H4 (cell line): Measurements from ENCODE around the gene ARF3. TPM values are rescaled to one million over a fixed set of nuclear protein-coding genes. Genes with fewer than 3 reads are reported as not detected.

Experiments
- DNase-seq: peaks from one replicate; pipeline ENCODE4 v3.0.0-alpha.2; 2015; ENCODE audit warnings: low spot score
- total RNA-seq: library from RNA; depleted of rRNA; stranded (reverse); fragments of >200 nt; shearing (Covaris generic); gene quantifications from 2 replicates; pipeline ENCODE4 v1.2.3, GENCODE V29; 2014; rRNA removed

ARF3 gene
- total RNA-seq, result 111 and 127 TPM in 2 replicates

DNA sequence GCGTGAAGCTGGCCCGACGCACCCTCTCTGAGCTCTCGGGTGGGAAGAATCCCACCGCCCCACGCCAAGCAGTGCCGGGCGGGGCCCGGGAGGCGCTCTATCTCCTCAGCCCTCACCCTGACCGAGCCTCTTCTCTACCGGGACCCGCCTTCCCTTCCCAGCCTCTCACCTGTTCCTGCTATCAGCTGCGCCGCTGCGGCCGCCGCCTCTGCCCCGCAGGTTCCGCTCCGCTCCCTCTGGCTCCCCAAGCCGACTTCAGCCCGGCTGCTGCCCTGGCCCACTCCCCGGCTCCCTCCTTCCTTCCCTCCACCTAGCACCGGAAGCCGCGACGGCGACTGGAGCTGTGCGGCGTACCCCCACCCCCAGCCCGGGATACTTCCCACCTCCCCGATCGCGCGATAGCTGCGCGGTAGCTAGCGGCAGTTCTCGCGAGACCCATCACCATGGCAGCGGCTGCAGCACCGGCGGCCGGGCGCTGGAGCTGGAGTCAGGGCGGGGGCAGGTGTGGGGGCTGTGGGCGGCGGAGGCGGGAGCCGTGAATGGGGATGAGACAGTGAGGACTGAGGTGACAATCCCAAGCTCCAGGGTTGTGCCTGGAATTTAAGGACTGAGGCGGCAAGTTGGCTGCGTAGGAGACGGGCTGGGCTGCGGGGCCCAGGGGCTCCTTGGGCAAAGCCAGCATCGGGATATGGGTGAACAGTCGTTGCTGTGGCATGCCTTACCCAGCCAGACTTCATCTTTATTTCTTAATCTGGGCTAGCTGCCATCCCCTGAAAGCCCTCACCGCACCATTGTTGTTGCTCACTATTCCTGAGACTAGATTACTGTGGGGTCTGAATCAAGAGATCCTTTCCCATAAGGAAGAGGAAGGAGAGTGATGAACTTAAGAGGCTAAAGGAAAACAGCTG is at the start of gene ARF3:
Gene ARF3, minus strand, starts transcription at position 347 of the 908 bp plus-strand sequence. CDS start 16,392 bp downstream, outside the sequence.
- DNase-seq, result peak; percentile 94

DNA sequence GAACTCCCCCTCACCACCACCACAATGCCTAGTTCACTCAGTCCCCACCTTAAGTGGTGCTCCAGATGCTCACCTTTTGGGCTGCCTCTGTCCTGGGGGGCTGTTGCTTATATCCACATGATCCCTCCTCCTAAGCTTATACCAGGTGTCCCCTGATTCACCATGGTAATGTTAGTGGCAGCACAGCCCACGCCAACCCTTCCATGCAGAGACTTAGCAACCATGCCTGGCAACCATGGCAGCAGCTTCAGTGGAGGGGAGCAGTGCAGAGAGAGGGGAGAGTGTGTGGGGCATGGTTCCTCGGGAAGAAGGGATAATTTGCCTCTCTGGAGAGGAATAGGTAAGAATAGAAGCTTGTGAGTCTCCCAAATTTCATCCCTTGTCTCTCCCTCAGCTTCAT is 43.1 kb upstream of the ARF3 start:
- no peak for DNase-seq

DNA sequence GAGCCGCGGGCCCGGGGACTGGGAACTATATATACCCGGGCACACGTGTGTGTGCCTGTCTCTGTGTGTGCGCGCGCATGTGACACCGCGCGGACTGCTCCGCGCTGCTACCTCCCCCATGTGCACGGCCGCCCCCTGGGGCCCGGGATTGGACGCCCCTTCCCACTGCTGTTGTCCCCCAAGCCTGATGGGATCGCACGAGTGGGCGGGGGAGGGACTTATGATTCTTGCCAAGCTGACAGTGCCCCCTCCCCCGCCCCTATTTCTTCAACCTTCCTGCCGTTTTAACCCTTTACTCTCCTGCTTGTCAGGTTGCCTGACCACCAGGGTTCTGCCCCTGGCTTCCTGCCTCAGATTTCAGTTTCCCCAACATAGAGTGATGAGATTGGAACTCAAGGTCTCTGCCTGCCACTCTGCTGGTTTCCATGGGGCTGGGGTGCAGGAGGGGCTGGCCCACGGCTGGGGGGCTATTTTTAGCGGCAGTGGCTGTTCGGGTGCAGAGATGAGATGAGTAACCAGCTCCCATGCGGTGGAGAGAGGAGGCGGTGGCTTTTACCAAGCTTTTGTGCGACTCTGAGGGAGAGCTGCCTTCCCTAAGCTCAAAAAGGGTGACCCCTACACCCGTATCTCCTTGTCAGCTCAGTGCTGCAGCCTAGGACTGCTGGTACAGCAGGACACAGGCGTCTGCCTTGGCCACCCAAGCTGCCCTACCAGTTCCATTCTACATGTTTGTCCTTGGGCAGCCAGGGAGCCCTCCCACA is 42.3 kb upstream of the ARF3 start, which contains the start of gene DDN:
Gene DDN, minus strand, starts transcription at position 5 of the 761 bp plus-strand sequence. CDS start 88 bp downstream, outside the sequence.
- DNase-seq, result no peak

DNA sequence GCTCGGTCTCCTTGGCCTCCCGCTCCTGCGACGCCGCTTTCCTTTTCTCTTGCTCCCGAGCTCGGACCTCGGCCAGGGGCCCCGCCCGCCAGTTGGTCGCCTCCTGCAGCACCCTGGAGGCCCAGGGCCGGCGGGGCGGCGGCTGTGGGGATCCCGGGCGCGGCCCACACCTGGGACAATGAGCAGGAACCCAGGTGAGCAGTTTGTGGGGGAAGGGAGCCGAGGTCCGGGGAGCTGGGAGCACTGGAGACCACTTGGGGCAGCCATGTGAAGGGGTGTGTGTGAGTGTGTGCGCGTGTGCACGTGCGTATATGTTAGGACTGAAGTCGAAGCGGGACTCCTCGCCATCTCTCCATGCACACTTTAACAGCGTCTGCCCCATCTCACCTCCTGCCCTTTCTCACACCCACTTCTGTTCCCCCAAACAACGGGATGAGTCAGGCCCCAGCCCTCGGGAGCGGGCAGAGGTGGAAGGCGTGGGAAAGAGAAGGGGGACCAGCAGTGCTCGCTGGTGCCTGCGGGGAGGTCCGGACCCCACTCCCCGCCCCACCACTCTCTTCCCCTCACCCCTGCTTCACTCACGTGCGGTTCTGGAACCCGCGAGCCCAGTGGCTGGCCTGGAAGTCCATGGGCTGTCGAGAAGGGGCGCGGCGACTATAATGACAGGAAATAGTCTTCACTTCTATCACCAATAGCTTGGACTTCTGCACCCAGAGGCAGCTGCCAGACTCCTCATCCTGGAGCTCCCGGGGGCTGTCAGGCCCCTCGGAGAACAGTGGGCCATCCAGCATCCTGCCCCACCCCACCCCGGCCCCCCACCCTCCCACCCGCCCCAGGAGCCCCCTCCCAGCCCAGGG is 41.4 kb upstream of the ARF3 start:
- DNase-seq, result no peak

DNA sequence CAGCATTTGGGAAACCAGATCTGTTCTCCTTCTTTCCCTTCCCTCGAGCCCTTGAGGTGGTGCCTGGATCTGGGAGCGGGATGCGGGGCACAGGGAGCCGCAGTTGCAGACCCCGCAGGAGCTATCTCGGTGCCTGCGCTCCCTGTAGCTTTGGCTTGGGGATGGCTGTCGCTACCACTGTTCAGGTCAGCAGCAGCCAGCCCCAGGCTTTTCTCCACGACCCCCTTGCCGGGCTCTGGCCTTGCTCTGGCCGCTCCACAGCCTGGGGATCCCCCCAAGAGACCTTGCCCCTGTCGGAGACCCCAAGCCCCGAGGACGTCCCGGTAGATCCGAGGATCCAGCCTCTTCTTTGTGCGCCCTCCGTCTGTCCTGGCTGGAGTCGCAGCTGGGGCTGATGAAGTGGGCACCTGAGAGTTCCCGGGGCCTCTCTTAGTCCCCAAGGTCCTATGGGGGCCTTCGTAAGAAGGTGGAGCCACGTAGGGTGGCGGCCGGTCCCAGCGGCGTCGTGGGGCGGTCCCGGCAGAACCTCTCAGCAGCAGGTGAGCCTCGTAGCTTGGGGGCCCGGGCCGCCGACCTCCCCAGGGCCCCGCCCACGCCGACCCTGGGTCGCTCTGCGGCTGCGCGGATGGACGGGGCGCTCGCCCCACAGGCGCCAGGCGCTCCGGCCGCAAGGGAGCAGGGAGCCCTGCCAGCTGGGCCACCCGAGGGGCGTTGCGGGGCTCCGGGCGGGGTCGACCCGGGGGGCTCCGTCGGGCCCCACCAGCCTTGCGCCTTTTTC is 40.6 kb upstream of the ARF3 start:
- no peak for DNase-seq

DNA sequence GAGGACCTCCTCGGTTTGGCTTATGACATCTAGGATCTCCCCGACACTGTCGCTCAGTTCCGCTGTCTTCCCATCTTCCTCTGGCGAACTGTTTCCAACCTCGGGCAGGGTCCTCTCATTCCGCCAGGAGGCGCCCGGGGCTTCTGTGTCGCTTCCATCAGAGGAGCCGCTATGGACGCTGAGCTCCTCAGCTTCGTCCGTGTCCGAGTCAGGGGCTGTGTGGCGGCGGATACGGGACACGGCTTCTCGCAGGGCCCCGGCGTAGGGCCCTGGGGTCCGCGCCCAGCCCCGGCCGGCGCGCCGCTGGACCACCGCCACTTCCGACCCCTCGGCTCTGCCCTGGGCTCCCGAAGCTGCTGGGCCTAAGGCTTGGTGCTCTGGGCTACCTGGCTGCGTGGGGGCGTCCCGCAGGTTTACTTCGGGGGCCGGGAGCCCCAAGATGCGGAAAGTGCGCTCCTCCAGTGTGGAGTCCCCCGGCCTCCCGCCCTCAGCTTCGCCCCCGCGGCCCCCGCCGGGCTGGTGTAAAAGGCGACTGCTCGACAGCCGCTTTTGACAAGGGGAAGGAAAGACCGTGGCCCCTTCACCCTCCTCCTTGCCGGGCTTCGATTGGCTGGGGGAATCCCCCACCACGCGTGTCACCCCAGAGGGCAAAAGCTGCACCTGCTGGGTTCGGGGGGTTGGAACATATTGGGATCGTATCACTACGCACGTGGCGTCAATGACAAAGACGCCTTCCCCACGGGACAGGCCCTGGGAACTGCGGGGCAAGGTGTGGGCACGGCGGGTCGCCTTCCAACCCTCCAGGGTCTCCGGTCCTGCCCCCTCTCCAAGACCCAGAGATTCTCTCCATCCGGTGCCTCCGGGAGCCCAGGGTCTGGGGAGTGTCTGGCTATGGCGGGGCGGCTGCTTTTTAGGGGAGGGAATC is 39.8 kb upstream of the ARF3 start:
- no peak for DNase-seq

DNA sequence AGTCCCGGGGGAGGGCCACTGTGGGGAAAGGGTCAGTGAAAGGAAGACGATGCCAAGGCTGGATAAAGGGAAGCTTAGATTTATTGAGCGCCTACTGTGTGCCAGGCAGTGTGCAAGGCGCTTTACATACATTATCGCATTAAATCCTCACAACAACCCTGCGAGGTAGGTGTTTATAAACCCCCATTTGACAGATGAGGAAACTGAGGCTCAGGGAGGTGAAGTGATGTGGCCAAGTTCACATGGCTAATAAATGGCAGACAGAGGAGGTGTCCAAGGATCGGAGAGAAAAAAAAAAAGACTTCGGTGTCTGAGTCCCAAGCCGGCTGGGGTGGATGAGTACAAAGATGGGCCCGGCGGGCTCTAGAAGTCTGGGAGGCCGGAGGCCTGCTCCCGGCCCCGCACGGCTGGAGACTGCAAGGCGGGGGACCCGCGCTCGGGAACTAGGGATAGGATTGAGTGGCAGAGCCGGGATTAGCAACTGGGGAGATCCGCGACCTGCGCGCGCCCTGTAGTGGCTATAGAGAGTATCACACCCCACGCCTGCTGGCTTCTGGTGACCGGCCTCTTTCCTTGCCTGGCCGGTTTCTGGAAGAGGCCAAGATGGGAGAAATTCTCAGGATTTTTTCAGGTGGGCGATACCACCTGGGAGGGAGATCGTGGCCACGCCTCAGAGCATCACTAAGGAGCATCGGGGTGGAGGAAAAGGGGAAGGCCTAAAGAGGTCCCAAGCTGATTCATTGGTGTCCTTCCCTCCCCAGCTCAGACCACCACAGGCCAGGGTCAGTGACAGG is 38.0 kb upstream of the ARF3 start:
- peak; percentile 62 for DNase-seq

DNA sequence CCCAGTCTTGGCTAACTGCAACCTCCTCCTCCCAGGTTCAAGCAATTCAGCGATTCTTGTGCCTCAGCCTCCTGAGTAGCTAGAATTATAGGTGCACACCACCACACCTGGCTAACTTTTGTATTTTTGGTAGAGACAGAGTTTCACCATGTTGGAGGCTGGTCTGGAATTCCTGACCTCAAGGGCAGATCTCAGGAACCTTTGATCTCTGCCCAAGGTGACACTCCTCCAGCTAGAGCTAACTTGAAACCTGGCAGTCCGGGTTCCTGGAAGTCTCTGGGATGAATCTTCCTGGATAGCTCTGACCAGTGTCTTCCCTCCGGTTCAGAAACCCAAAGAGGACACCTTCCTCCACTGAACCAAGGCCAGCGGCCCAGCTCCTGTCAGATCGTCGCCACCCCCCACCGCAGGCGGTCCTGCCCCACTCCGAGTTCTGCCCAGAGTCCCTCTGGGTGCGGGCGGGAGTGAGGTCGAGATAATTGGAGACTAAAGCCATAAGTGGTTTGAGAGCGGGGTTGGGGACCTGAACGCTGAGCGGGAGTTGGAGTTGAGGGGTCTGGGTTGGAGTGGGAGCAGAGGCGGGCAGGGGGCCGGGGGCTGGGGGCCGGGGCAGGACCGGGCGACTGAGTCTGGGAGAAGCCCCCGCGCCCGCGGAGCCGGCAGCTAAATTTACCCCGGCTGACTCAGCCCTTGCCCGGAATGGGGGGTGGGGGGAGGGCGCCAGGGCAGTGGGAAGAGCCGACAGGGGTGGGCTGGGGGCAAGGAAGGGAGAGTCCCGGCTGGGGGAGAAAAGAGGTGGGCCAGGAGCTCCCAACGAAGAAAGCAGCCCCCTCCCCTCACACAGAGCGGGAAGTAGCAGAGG is 37.2 kb upstream of the ARF3 start:
- DNase-seq, result no peak

DNA sequence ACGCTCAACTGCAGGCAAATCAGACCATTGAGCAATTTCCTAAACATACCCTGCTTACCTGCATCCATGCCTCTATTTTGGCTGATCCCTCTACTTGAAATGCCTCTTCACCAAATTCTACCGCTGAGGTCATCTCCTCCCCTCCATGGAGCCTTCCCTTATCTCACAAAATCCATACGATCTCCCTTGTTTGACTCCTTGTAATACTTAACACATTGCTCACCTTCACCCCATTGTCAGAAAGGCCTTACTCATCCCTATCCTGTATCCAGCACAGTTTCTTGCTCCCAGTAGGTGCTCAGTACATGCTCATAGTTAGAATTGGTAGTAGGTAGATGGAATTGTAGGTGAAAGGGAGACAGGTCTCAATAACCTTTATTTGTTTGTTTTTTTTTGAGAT is 36.5 kb upstream of the ARF3 start:
- DNase-seq, result no peak

DNA sequence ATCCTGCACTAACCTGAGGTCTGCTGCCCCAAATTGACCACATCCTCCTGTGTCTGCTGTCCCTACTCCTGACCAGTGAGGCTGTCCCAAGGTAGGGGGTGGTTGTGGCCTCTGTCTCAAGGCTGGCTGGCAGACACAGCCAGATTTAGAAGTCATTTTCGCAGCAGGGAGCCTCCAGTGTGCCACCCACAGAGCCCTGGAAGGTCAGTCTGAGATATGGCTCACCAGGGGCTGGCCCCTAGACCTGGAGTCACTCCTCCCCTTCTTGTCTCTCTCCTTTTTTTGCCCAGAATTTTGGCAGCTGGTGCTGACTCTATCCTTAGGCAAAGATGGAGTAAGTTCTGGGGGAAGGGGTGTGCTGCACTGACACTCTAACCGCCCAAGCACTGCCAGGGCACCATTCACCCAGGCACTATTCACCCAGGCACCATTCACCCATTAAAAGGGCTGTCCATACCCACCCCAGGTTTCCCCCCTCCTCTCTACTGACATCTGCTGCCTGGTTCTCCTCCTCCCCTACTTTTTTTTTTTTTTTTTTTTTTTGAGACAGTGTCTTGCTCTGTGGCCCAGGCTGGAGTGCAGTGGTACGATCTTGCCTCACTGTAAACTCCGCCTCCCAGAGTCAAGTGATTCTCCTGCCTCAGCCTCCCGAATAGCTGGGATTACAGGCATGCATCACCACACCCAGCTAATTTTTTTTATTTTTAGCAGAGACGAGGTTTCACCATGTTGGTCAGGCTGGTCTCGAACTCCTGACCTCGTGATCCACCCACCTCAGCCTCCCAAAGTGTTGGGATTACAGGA is 34.2 kb upstream of the ARF3 start:
- no peak for DNase-seq

DNA sequence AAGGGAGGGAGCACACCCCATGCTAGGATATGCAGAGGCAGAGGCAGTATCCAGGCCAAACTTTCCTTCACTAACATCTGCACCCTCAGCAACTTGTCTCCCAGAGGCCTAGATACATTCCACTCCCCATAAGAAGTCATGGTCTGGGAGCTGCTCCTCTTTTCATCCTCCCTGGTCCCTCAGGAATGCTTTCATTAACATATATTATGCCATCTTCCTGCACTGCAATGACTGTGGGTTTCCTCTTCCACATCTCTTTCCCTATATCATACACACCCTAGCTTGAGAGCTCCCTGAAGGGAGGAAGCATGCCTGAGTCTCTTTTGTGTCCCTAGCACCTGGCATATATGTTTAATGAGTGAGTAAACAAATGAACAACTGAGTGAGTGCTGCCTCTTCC is 33.3 kb upstream of the ARF3 start:
- no peak for DNase-seq

DNA sequence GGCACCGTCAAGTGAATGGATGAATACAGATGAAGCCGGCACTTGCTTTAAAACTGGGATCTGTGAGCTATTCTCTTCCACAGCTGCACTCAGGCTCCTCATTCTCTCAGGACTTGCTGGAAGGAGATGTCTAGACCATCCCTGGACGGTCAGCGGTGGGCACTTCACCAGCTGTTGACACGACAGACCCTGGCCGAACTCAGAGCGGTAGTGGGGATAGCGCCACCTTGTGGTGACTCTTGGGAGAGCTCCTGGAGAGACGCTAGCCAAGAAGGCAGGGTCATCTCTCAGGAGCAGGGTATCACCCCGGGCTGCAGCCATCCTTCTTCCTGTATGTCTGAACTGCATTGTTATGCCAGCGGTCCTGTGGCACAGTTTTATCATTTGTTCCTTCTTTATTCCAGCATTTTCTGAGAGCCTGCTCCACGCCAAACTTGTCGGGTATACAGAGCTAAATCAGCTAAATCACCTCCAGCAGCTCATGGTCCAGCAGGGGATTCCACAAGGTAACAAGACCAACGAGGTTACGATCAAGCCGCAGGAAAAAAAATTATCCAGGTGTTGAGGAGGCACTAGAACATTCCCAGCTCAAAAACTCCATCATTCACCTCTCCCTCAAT is 30.9 kb upstream of the ARF3 start:
- no peak for DNase-seq

DNA sequence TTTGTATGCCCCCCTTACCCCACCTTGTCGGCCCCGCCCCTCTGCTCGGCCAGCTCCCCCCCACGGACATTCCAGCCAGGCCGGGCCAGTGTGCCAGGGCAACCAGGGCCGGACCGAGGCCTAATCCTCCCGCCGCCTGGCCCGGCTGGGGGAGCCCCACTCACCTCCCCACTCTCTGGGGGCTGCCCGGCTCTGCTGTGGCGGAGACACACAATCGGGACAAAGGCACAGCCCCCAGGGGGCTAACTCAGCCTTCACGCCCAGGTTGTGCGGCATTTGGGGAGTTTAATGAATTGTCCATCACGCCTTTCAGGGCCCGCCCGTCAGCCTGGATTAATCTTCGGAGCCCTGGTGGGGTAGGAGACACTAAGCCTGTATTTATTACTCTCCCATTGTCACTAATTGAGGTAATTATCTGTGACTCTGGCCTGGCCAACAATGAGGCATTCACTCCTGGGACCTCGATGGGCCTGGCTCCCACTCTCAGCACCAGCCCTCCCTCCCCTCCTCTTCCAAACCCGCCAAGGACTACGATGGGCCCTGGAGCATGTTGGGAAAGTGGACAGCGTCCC is 29.5 kb upstream of the ARF3 start:
- DNase-seq, result no peak

DNA sequence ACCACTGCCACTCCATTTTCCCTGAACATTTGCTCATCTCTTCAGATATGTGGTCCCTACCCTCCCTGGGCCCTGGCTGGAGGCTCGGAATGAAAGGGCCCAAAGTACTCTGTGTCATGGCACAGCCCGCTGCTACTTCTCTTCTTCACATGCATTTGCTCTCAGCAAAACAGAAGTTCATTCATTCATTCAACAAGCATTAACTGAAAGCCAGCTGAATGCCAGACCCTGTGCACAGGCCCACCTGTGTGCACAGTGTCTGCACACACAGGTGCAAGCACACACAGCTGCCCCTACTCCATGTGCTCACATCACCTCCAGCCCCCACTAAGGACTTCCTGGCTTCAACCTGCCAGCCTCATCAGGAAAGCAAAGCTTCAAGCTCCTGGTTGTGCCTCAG is 28.6 kb upstream of the ARF3 start:
- DNase-seq, result no peak

DNA sequence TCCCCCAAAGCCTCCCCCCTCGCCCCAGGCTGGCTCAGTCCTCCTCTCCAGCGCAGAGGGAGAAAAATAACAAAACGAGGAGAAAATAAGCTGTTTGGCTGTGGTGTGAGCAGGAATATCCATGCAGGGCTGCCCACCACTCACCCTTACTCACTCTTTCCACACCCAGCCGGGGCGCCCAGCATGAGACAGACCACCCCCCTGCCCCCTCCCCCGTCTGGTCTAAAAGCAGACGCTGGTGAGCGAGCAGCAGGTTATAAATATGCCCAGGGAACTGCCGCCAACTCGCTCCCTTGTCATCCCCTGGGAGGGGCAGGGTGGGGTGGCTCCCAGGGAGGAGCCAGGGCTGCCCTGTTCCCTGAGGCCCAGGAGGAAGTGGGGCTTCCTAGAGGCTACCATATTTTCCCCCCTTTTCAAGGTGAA is 28.2 kb upstream of the ARF3 start:
- no peak for DNase-seq

DNA sequence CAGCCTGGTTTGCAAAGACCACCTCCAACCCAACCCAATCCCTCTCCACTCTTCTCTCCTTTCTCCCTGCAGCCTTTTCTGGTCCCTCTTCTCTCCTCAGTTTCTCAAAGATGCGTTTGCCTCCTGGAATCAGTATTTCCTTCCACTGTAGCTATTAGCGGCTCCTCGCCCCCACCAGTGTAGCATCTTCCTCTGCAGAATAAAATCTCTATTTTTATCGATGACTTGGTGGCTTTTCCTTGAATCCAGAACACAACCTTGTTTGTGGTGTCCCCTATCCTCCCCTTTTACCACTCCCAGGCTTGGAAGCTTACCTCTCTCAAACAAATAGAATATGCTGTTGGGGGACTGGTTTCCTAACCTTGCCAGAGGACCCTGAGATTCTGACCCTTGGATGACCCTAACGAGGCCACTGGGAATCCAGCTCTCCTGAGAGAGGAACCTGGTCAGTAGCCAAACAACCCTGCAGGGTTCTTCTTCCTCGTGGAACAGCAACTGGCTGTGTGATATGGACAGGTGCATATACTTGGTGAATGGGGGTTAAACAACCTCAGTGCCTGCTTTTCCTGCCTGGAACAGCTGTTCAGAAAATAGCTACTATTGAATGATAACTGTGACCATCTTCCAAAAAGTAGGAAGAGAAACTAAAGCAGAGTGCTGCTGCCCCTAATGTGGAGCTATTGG is 25.3 kb upstream of the ARF3 start:
- DNase-seq, result no peak
